ENCODE measurements around the gene GPLD1. TPM values are rescaled to one million over a fixed set of nuclear protein-coding genes. Genes with fewer than 3 reads are reported as not detected.

Gene GPLD1
- total RNA-seq, 1 experiment from 2014 or later: 1.3 TPM

DNA sequence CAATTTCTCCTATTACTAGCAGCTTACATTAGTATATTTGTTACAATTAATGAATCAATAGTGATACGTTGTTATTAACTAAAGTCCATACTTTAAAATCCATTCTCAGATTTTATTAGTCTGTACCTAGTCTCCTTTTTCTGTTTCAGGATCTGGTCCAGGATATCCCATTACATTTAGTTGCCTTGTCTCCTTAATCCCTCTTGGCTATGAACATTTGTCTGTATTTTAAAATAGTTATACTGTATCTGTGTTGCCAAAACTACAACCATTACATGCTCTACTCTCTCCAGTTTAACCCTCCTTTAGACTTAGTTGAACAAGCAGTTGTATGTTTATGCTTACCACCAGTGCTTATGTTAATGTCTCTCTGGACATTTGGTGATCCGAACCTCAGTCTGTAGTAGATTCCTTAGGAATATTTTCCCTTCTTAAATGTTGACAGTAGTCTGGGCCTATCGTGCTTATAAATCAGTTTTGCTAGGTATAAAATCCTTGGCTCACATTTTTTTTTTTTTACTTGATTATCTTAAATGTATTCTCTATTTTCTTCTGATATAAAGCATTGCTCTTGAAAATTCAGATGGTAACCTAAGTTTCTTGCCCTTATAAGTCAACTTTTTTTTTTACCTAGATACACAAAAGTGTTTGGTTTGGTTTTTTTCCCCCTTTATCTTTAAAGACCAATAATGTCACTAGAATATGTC, 17.6 kb upstream of the GPLD1 start:
- ChIA-PET CTCF (no interaction called here), POLR2A (ENCODE audit: unreplicated experiment) (no interaction called here)
- Histone ChIP-seq H3K9ac (ENCODE audit: low read length) (no peak overlapping the region), H3K4me3 (ENCODE audit: low read length) (no peak overlapping the region), H3K27me3 (ENCODE audit: low read length) (no peaks in the 10 kb centered on the region), H3K9me2 (replicated peaks; ENCODE audit: low read length) (no peaks in the 10 kb centered on the region), H4K20me1 (ENCODE audit: low read length) (no peaks in the 10 kb centered on the region), H3F3A (ENCODE audit: low read length, unreplicated experiment) (no peaks in the 10 kb centered on the region), H3K4me1 (ENCODE audit: insufficient read depth, low read length) (peaks cover 13% of the 10 kb centered on the region; the same call in 1 of the 2 replicates), H3K27ac (ENCODE audit: low read length) (no peak overlapping the region), H3K4me2 (ENCODE audit: low read length) (no peak overlapping the region), H3K79me2 (ENCODE audit: low read length) (no peaks in the 10 kb centered on the region), H3K36me3 (ENCODE audit: low read depth, low read length) (0 out of 2 replicates have a peak, but pooled peaks cover 6% of the 10 kb centered on the region), H3K9me3 (ENCODE audit: low read length) (no peaks in the 10 kb centered on the region), H2AFZ (ENCODE audit: low read length) (no peak overlapping the region)
- intact Hi-C loops (cut with micrococcal nuclease): no loop called here
- no peak for ATAC-seq
- no peak for DNase-seq
- BruUV-seq (replicated peaks): no TSS peak
- TF ChIP-seq EZH2phosphoT487 (IDR thresholded peaks at IDR 0.05; ENCODE audit: borderline replicate concordance, low read length) (no peak), CTCF (conservative IDR thresholded peaks at IDR 0.05; ENCODE audit: low read depth, low read length) (no peak), EZH2 (IDR thresholded peaks at IDR 0.05; ENCODE audit: low read length, unreplicated experiment) (no peak)

- peak; percentile 64 for ATAC-seq
- peak overlapping the region; percentile 38 for H3K4me2 ChIP-seq (ENCODE audit: low read length)
These were observed 15.5 kb upstream of the GPLD1 start for GRCh38 chr6:24504649-24505586.

More at GRCh38 chr6:24504649-24505586, 15.5 kb upstream of the GPLD1 start:
- H3K27me3 ChIP-seq (ENCODE audit: low read length): no peaks in the 10 kb centered on the region
- H3K9me3 ChIP-seq (ENCODE audit: low read length): no peaks in the 10 kb centered on the region
- BruUV-seq (replicated peaks): no TSS peak
- CTCF ChIA-PET: no interaction called here
- peak overlapping the region; percentile 44 for H2AFZ ChIP-seq (ENCODE audit: low read length)
- TF ChIP-seq EZH2phosphoT487 (IDR thresholded peaks at IDR 0.05; ENCODE audit: borderline replicate concordance, low read length): no peak
- no peak for TF ChIP-seq EZH2 (IDR thresholded peaks at IDR 0.05; ENCODE audit: low read length, unreplicated experiment)
- TF ChIP-seq CTCF (conservative IDR thresholded peaks at IDR 0.05; ENCODE audit: low read depth, low read length): no peak
- POLR2A ChIA-PET (ENCODE audit: unreplicated experiment): interaction anchor here (0.5 kb wide), 1 partner anchor 10 kb away, joined by 4 read pairs; no protein-coding TSS in a partner anchor
- H3K4me1 ChIP-seq (ENCODE audit: insufficient read depth, low read length): peaks cover 13% of the 10 kb centered on the region; the same call in 1 of the 2 replicates
- 0 out of 2 replicates have a peak, but pooled peaks cover 6% of the 10 kb centered on the region for H3K36me3 ChIP-seq (ENCODE audit: low read depth, low read length)
- H3K79me2 ChIP-seq (ENCODE audit: low read length): no peaks in the 10 kb centered on the region
- H4K20me1 ChIP-seq (ENCODE audit: low read length): no peaks in the 10 kb centered on the region
- H3F3A ChIP-seq (ENCODE audit: low read length, unreplicated experiment): no peaks in the 10 kb centered on the region
- DNase-seq: peak; percentile 80
- no peak overlapping the region for H3K9ac ChIP-seq (ENCODE audit: low read length)
- intact Hi-C loops (cut with micrococcal nuclease): no loop called here
- peak overlapping the region; percentile 52 for H3K27ac ChIP-seq (ENCODE audit: low read length)
- H3K4me3 ChIP-seq (ENCODE audit: low read length): no peak overlapping the region
- no peaks in the 10 kb centered on the region for H3K9me2 ChIP-seq (replicated peaks; ENCODE audit: low read length)
